8988T (cell line): ENCODE results near the gene SEC16A.
"Not testable (repeated sequence)": the region's sequence is repeated elsewhere in the genome, so short reads cannot be mapped to it uniquely, and the experiment has no call there.

Source experiments
- DNase-seq: peaks from one replicate; pipeline ENCODE4 v3.0.0; 2011

Gene SEC16A

DNA sequence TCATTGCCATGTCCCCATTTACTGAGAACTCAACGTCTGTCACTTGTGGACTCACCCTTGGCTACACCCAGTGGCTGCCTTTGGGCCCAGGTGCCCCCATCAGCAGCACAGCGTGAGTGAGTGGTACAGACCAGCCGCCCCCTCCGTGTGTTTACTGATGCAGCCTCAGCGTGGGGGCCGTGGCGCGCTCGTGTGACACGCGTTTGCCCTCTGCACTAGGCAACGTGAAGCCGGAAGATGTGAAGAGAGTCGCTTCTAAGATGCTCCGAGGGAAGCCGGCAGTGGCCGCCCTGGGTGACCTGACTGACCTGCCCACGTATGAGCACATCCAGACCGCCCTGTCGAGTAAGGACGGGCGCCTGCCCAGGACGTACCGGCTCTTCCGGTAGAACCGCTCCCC is 60.0 kb downstream of the SEC16A start:
- DNase-seq, result no peak

DNA sequence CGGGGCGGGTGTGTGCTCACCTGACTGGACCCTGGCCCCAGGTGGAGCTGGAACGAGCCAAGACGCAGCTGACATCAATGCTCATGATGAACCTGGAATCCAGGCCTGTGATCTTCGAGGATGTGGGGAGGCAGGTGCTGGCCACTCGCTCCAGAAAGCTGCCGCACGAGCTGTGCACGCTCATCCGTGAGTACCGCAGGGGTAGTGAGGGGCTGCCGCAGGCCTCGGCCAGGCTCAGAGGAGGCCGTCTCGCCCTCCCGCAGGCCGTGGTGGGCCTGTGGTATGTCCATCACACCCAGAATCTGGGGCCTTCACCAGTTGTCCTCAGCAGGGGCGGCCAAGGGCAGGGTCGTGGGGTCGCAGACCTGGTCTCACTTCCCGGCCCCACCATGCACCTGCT is 61.0 kb downstream of the SEC16A start:
- DNase-seq, result no peak

- DNase-seq, result no peak
Measured at GRCh38 chr9:136419092-136419420, 63.8 kb downstream of the SEC16A start.

GRCh38 chr9:136418182-136419091 is 64.4 kb downstream of the SEC16A start:
- no peak for DNase-seq

DNA sequence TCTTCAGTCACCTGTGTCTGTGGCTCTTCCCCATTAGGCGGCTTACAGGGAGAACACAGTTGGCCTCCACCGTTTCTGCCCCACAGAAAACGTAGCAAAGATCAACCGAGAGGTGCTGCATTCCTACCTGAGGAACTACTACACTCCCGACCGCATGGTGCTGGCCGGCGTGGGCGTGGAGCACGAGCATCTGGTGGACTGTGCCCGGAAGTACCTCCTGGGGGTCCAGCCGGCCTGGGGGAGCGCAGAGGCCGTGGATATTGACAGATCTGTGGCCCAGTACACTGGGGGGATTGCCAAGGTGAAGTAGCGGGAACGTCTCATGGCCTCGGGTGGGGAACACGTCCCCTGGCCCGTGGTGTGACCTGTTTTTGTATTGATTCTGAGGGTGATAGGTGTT is 65.9 kb downstream of the SEC16A start:
- DNase-seq, result no peak

DNA sequence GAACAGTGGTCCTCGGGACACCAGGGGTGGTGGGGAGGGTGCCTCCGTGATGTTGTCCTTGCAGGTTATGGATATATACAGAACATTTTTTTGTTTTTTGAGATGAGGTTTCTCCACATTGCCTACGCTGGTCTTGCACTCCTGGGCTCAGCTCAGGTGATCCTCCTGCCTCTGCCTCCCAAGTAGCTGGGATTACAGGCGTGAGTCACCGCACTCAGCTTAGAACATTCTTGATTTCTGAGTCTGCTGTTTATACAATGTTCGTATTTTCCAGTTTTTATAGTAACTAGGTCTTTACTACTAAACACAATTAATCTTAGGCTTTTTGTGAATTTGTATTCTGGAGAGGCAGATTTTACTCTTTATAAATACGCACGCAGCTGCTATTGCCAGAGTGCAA is 66.4 kb downstream of the SEC16A start:
- no peak for DNase-seq

DNA sequence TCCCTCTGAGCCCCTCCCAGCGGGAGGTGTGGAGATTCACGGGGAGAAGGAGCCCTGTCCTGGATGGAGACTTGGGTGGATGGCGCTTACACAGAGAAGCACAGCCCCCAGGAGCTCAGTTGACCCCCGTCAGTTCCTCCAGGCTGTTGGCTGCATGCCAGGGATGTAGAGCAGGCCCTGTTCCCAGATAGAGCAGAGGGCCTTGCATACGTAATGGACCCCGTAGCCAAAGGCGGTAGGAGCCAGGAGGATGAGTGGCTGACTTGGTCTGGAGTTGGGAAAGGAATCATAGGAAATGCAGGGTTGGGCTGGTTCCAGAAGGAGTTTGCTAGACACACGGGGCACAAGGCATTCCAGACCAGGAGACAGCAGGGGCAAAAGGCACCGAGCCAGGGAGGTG is 69.9 kb downstream of the SEC16A start:
- no peak for DNase-seq

- no peak for DNase-seq
Measured at GRCh38 chr9:136411378-136411777, 71.5 kb downstream of the SEC16A start.

- peak; percentile 96 for DNase-seq
Measured at GRCh38 chr9:136410500-136411287, 72.1 kb downstream of the SEC16A start, which contains the start of the genes ENTR1 and PMPCA. ENTR1 (minus strand) TSS chr9:136410614; CDS start chr9:136410397, 217 bp downstream. PMPCA (plus strand) TSS chr9:136410658; CDS start chr9:136410669, 11 bp downstream.

GRCh38 chr9:136409557-136410455 is 73.0 kb downstream of the SEC16A start:
- peak; percentile 70 for DNase-seq

DNA sequence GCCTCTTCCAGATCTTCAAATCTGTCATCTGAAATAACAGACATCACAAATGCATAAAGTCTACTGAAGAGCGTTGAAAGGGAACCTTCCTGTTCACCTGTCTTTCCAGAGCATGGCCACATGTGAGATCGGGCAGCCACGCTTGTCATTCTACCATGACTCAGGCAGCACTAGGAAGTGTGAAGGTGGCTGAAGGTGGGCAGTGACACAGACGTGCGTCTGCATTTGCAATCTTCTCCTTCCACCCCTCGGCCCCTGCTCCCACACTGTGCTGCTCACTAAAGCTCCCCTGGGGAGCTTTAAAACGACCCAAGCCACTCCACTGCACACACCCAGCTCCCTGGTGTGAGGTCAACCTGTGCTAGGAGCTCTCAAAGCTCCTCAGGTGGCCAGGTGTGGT is 74.9 kb downstream of the SEC16A start:
- DNase-seq, result no peak

GRCh38 chr9:136407061-136407460 is 75.8 kb downstream of the SEC16A start:
- DNase-seq, result not testable (repeated sequence)

- DNase-seq, result not testable (repeated sequence)
Measured at GRCh38 chr9:136405904-136406303, 76.9 kb downstream of the SEC16A start.

GRCh38 chr9:136405481-136405880 is 77.4 kb downstream of the SEC16A start:
- DNase-seq, result no peak

- no peak for DNase-seq
Measured at GRCh38 chr9:136404801-136405136, 78.1 kb downstream of the SEC16A start.

DNA sequence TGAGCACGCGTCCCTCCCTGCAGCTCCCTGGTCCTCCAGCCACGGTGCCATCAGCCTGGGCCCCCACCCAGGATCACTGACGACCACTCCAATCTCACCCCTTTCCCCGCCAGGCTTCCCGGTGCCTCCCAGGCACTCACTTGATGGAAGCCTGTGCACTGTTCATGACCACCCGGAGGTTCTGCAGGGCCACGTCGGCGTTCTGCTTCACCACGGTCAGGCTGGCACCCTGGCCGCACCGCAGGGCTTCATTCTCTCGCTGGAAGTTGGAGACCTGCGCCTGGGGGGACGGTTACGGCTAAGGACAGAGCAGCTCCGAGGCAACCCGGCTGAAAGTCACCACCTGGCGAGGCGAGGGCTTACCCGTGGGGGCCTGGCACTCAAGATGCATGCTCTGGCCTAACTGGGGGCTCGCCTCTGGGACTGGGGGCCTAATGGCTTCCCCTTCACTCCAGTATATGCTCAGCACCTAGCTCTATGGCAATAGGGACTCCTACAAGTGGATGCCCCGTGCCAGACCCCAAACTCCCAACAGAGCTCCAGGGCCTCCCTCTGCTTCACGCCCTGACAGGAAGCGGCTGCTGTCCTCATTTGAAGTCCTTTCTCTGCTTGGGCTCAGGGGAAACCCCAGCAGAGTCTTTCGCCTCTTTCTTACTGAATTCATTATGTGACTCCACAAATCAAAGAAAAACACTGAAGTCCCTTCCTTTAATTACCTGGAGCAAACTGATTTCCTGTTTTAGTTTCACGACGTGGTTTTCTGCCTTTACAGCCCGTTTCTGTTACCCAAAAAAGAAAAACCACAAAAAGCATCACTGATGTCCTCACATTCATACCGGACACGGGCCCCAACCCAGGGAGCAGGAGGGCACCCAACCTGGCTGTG is 78.7 kb downstream of the SEC16A start:
- no peak for DNase-seq

- DNase-seq, result no peak
Measured at GRCh38 chr9:136403538-136403914, 79.3 kb downstream of the SEC16A start.

DNA sequence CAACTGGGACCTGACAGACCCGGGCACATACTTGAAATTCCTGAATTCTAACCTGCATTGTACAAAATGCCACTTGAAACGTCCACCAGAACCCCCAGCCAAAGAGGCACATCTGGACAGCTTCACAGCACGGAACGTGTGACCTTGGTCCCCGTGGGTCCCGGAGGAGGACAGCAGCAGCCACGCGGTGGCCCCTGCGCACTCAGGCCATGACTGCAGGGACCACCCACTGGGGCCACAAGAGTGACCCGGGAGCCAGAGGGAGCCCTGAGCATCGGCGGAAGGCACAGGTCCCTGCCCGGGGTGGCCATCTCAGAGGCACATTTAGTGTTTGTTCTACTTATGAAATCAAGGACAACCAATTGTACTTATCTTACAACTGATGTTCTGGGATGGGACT is 80.8 kb downstream of the SEC16A start:
- DNase-seq, result no peak

GRCh38 chr9:136401173-136401922 is 81.5 kb downstream of the SEC16A start:
- DNase-seq, result no peak

DNA sequence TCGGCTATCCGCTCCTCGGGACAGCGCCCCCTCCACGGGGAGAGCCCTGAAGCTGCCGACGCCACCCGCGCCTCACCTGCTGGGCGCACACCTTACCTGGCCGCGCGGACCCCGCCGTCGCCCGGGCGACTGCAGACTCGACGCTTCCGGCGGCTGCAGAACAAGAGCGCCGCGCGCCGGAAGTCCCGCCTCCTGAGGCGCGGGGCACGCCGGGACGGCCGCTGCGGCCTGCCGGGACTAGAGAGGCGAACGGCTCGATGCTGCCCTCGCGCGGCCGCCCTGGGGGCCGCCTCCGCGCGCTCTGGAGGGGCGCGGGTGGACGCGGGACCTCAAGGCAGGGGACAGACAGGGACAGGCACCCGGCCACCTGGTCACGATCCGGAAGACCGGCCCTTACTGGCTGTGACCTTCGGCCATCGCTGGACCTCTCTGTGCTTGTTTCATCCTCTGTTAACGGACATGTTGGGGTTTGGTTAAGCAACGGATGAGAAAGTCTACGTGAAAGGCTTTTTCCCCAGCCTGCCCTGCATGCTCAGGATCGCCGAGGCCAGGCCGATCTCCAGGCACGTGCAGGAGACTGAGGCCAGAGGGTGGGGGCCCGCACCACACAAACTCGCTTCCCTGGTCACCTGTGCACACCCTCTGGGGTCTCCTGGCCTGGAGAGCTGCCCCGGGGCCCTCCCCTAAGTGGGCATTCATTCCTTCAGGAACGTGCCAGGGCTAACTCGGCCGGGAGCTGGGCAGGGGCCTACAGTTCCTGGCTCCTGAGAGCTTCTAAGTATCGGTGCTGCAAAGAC is 82.6 kb downstream of the SEC16A start, which contains the start of gene SNAPC4:
Gene SNAPC4, minus strand, starts transcription at position 133 of the 797 bp plus-strand sequence. CDS start 1,742 bp downstream, outside the sequence.
- peak; percentile 95 for DNase-seq
